Sigmoid colon (tissue), 4 donors: ENCODE results near the gene SERPINA12.

Source experiments
- CTCF ChIP-seq, 4 experiments: fragments of 450-650 bp in 3 of 4; fragments of 200-600 bp in 1 of 4; IDR thresholded peaks; one replicate each; pipeline ENCODE4 v1.5.1; 2016 to 2019; ENCODE audit warnings: antibody characterized with exemption in 4 of 4, mild to moderate bottlenecking in 3 of 4, moderate library complexity in 2 of 4
- EP300 ChIP-seq, 4 donors: sonication (generic); formaldehyde crosslinking; IDR thresholded peaks; one replicate each; pipeline ENCODE4 v1.6.1; 2017; ENCODE audit warnings: antibody characterized with exemption in 4 of 4
- POLR2A ChIP-seq, 2 donors: fragments of 450-650 bp; IDR thresholded peaks; one replicate each; pipeline ENCODE4 v1.6.1; 2016; ENCODE audit warnings: antibody characterized with exemption in 2 of 2, mild to moderate bottlenecking in 2 of 2, moderate library complexity in 2 of 2

DNA sequence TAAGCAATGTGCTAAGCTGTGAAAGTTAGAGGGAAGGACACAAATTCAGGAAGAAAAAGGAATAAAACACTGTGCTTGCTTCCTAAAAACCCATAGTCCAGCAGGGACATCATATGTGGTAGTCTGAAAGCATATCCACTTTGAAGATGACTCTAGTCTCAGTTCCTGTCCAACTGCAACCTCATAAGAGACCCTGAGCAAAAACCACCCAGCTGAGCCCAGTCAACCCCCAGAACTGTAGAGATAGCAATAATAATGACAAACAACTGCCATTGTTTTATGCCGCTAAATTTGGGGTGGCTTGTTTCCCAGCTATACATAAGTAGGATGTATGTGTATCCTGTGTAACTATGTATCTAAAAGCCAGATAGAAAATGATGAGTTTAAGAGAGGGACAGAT lies 48.1 kb upstream of the SERPINA12 start:
- TF ChIP-seq CTCF (IDR thresholded peaks at IDR 0.05) (no peak), POLR2A (IDR thresholded peaks at IDR 0.05) (no peak), EP300 (IDR thresholded peaks at IDR 0.05) (no peak)
